SK-MEL-5 (cell line): ENCODE results near the gene ACE. TPM values are rescaled to one million over a fixed set of nuclear protein-coding genes. Genes with fewer than 3 reads are reported as not detected.
A peak's percentile ranks its signal among the peaks of the same experiment; 100 is the strongest.
"Not testable (repeated sequence)": the region's sequence is repeated elsewhere in the genome, so short reads cannot be mapped to it uniquely, and the experiment has no call there.

Source experiments
- DNase-seq: peaks from one replicate; pipeline ENCODE4 v3.0.0-alpha.2; 2016; ENCODE audit warnings: low read depth, low spot score
- in situ Hi-C: cut with HindIII; loops from 2 replicates; pipeline ENCODE4 v1.10.0; 2016; ENCODE audit warnings: low sequenced_read_pairs, high pct_unique_total_duplicates, low pct_unique_long_range_greater_than_20kb
- total RNA-seq: library from RNA; depleted of rRNA; stranded (reverse); fragments of >200 nt; shearing (Covaris generic); gene quantifications from 2 replicates; pipeline ENCODE4 v1.2.3, GENCODE V29; 2014

ACE gene
- total RNA-seq, 1 experiment from 2014 or later = 0.08 TPM

DNA sequence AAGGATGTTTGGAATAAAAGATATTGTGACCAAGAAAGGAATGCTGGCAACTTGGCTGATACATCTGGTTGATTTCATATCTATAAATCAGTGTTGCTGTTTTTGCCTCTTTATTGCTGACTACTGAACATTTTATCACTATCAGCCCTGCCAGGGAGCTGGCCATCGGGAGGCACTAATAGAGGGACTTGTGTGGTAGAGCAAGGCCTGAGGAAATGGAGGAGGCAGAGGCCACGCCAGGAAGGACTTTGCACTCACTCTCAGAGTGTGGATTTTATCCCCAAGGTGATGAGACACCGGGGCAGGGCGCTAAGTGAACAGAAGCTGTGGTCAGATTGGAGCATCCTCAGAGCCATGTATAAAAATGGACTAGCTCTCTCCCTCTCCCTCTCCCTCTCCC is 21.4 kb upstream of the ACE start:
- in situ Hi-C loops = no loop called here
- DNase-seq = no peak

DNA sequence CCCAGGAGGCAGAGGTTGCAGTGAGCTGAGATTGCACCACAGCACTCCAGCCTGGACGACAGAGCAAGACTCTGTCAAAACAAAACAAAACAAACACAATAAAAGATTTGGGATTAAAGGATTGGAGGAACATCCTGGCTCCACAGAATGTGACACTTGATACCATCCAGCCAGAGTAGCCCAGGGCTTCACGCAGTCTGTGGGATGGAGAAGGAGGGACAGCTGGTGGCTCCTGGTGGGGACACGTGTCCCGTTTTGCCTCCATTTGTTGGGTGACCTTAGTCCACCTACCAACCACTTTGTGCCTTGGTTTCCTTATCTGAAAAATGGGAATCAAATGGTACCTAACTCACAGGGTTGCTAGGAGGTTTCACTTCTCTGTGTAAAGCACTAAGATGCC is 18.4 kb upstream of the ACE start:
- in situ Hi-C loops = no loop called here
- DNase-seq = no peak

DNA sequence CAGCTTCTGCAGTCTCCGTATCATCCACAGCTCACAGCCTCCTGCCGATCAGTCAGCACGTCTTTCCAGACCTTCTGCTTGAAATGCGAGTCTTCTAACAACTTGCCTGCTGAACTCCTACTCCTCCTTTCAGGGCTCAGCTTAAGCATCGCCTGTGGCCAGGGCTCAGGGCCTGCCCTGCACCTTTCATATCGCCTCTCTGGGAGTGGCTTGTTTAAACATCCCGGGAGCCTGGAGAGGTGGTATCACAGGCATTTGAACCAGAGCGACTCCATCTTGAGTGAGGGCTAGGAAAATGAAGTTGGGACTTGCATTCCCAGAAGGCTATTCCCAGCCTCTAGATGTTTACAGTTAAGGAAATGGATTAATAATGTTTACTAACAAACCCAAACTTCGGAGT is 16.8 kb upstream of the ACE start:
- in situ Hi-C loops = no loop called here
- DNase-seq = no peak

DNA sequence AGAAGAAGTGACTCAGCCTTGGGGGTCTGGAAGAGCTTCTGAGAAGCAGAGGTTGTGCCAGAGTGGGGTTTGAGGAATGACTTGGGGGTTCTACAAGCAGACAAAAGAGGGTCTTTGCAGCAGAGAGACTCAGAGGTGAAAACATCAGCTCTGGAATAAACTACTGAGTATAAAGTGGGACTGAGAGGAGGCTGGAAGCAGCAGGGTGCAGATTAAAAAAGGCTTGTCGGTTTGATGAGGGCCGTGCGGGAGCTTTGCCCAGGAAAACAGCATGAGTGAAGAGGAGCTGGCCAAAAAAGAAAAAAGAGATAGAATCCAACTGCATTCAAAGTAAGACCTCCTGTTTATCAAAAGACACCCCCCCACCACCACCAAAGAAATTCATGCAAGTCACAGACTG is 13.1 kb upstream of the ACE start:
- DNase-seq = no peak
- in situ Hi-C loops = no loop called here

DNA sequence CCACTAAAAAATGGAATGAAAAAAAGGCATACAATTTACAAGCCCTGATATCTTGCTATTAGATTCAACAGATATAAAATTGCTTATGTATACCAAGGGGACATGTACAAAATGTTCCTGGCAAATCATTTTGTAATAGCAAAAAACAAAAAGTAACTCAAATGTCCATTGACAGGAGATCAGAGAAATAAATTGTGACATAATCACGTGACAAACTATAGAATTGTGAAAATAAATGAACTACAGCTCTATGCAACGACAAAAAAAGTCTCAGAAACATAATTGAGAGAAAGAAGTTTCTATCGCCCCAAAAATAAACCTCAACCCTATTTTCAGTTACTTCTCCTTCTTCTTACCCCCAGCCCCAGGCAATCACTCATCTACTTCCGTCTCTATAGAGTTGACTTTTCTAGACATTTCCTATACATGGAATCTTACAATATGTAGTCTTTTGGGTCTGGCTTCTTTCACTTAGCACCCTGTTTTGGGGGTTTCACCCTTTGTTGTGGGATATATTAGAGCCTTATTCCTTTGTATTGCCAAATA is 12.1 kb upstream of the ACE start:
- no peak for DNase-seq
- in situ Hi-C loops = no loop called here

DNA sequence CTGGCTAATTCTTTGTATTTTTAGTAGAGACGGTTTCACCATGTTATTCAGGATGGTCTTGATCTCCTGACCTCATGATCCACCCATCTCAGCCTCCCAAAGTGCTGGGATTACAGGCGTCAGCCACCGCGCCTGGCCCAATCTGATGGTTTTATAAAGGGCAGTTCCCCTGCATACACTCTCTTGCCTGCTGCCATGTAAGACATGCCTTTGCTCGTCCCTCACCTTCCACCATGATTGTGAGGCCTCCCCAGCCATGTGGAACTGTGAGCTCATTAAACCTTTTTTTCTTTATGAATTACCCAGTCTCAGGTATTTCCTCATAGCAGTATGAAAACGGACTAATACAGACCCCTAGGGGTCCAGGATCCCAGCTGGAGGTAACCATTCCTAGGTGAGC is 8.8 kb upstream of the ACE start:
- in situ Hi-C loops, DNase-seq: not testable (repeated sequence)

DNA sequence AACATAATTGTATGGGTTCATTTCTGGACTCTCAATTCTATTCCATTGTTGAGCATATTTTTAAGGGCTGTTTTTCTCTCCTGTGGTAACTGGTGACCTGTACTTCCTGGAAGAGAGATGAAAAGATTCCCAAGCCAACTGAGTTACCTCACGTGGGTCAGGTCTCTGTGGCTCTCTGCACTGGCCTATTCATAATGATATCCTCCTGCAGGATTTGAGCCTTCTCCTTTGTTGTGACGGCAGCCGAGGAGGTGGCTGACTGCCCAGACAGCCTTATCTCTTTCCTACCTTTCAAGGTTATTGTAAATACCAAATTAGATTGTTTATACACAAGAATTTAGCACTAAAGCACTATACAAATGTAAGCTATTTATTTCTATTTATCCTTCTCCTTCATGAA is 2.7 kb upstream of the ACE start:
- peak; percentile 35 for DNase-seq
- in situ Hi-C loops = no loop called here

DNA sequence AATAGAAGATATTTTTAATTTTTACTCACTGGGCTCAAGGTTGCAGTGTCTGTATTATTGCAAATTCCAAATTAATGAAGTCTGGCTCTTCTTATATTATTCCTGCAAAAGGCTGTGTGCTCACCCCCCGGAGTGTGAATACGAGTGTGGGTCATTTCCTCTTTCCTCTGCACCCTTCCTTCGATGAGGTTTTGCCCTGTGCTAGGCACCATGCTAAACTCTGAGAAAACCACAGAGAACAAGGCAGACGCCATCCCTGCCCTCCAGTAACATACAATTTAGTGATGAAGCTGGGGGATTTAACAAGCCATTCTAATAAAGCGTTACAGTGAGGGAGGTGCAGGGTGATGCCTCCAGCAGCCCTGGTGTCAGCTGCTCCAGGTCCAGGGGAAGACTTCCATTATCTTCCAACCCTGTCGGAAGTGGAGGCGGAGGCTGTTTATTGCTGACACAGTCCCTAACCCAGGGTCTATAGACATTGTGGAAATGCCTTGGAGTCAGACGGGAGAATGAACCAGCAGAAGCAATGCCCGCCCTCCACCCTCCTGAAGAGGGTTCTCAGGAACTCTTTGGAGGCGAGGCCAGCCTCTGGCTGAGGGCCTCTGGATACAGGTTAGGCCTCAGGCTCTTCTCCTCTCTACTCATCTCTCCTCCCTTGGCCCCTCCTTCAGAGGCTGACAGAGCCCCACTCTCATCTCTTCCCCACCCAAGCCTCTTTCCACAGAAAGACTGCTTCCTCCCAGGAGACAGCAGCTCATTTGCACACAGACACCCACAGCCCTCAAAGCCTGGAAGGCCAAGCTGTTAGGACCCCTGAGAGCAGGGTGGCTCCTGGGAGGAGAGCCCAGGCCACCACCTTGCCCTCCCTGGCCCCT is 2.0 kb upstream of the ACE start:
- no peak for DNase-seq
- in situ Hi-C loops = no loop called here

DNA sequence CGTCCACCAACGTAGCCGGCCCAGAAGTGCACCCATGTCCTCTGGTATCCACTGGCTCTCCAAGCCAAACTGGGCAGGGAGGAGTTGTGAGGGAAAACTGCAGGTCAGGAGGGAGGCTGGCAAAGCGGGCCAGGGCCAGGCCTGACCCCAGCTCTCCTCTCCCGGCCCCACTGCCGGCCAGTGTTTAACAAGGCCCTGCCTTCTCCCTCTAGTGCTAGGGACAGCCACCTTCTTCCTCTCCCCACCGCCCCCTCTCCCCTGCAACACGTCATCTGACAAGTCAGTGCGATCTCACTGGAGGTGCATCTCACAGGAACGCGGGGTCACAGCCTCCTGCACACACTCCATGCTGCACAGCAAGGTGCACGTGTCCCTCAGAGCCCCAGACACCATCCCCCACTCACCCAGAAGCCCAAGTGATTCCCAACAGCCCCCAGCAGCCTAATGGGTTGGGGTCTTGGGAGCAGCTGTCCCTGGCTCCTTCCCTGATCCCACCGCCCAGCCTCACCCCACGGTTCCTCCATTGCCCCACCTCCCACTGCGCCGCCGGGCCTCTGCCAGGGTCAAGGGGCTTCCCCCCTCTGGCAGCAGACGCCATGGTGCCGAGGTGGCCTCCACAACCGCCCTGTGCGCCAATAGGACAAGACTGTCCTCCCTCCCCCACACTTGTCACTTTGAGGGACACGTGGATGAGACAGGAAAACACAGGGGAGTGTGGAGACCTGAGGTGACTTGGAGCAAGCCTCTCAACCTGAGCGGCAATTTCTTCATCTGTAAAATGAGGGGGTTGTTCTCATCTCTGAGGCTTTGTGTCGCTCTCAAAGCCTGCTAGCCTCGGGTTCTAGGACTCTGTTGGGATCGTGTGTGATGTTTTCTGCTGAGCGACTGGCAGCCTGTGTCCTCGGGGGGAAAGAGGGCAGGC is 1.1 kb upstream of the ACE start:
- in situ Hi-C loops = no loop called here
- DNase-seq = no peak

DNA sequence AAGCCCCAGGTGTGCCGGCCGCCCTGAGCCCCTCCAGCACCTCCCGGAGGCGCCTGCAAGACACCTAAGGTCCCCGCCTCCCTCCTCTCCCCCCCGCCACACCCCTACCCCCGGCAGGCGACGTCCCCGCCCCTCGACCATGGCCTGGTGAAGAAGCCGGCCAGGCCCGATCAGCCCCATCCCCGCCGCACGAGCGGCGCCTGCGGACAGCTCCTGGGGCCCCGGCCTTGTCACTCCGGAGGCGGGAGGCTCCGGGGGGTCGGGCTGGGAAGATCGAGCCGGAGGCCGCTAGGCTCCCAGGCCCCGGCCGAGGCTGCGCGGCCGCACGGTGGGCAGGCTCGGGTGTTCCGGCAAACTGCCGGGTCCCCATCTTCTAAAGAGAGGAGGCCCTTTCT is 405 bp upstream of the ACE start:
- in situ Hi-C loops = no loop called here

DNA sequence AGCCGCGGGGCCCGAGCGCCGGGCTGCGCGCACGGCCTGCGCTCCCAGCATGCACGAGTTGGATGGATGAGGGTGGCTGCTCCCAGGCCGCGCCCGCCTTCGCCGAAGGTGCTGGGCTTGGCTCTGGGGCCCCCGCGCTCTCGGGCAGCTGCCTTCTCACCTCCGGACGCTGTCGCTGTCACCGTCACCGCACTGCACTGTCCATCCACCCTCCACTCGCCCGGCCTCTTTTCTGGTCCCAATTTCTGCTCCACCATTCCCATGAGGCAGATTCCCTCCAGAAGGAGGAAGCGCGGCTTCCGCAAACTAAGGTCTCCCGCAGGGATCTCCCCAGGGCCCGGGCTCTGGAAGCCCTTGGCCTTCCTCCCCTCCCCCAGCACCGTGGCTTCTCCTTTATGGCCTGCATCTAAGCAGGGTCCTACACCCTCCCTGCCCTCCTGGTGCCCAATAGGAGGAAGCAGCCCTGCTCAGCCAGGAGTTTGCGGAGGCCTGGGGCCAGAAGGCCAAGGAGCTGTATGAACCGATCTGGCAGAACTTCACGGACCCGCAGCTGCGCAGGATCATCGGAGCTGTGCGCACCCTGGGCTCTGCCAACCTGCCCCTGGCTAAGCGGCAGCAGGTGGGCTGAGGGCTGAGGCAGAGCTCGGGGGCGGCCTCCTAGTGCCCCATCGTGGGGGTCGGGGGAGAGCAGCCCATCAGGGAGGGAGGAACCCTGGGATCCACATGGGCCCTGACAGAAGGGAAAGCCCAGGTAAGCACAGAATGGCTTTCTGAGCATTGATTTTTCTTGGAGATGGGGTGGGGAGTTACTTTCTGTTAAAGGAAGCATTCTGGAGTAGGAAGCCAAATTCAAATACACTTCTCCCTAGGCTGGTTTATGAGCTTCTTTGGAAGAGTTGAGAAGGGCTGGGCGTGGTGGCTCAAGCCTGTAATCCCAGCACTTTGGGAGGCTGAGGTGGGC is 899 bp downstream of the ACE start:
- in situ Hi-C loops = no loop called here
- DNase-seq = no peak

More for the DNA sequence above, 405 bp upstream of the ACE start:
- no peak for DNase-seq

DNA sequence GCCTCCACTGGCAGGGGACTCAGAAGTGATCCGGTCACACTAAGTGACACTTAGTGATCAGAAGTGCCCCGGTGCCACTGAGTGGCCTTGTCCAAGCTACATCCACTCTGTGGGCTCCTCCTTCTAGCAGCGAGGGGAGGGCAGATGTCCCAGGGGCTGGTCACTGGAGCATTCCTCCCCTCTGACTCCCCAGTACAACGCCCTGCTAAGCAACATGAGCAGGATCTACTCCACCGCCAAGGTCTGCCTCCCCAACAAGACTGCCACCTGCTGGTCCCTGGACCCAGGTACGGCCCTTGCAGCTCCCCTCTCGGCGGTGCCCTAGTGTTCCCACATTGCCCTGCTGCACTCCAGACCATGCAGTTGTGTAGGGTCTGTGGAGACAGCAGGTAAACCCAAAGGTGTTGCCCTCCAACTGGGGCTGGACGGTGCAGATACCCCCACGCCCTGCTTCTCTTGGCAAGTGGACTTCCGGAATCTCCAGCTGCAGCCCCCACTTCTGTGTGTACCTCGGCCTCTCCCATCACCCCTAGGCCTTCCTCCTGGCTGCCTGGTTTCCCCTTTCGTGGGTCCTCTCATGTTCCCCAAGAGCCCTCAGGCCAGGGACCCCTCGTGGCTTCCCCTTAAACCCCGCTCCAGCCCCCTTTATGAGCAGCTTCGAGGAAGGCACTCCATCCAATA is 2.1 kb downstream of the ACE start:
- peak; percentile 82 for DNase-seq
- in situ Hi-C loops = no loop called here

DNA sequence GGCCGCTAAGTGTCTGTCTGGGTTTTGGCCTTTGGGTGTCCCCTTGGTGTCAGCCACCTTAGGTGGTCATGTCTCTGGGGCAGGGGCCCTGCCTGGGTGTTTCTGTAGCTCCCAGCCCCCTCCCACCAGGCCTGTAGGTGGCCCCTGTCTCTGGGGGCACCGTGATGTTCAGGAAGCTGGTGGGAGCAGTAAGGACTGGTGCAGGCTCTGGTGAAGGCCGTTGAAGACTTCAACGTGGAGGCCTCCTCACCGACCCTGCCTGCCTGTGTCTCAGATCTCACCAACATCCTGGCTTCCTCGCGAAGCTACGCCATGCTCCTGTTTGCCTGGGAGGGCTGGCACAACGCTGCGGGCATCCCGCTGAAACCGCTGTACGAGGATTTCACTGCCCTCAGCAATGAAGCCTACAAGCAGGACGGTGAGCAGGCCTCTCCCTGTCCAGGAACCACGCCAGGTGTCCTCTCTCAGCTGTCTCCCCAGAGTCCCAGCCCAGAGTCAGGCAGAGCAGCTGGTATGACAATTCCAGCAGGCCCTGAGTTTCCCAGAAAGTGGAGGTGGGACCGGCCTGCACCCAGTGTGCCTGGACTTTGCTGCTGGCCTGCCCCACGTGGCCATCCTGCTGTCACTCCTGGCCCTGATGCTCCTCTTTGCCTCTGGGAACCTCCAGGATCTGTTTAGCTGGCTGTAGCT is 2.8 kb downstream of the ACE start:
- in situ Hi-C loops = no loop called here
- DNase-seq = no peak

DNA sequence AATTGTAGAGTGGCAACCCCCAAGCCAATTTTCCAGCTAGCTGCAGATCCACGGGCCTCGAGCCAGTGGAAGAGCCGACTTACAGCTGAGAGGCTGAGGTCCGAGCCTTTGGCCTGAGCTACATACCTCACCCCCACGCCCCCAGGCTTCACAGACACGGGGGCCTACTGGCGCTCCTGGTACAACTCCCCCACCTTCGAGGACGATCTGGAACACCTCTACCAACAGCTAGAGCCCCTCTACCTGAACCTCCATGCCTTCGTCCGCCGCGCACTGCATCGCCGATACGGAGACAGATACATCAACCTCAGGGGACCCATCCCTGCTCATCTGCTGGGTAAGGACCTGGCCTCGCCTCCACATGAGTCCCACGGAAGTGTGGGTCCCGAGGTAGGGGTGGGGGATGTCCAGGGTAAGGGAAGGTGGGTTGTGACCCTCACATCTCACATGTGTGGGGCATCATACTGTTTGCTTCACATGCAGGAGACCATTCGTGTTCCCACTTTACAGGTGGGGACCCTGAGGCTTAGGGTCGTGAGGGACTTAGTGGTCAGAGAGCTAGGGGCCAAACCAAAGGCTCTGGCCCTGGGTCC is 3.4 kb downstream of the ACE start:
- DNase-seq = no peak
- in situ Hi-C loops = no loop called here

DNA sequence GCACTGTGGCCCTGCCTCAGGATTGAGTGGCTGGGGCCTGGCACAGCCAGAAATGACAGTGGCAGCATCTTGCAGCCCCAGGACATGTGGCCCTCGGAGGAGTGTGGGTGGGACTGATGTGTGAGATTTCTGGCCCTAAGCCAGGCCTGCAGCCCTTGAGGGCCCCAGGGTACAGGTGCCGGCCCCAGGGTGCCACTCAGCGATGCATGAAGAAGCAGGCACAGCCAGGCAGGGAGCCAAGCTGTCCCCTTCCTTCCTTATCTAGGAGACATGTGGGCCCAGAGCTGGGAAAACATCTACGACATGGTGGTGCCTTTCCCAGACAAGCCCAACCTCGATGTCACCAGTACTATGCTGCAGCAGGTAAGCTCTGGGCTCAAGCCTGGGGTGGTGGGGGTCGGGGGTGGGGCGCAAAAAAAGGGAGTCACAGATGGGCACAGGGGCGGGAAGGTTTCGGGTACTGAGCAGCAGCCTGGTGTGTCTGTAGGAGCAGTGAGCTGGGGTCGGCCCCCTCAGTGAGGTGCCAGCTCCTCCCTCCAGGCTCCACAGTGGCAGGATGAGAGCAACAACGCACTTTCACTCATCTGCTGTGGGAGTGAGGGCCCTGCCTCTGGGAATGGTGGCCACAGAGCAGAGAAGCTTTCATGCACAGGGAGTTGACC is 4.1 kb downstream of the ACE start:
- no peak for DNase-seq
- in situ Hi-C loops = no loop called here

DNA sequence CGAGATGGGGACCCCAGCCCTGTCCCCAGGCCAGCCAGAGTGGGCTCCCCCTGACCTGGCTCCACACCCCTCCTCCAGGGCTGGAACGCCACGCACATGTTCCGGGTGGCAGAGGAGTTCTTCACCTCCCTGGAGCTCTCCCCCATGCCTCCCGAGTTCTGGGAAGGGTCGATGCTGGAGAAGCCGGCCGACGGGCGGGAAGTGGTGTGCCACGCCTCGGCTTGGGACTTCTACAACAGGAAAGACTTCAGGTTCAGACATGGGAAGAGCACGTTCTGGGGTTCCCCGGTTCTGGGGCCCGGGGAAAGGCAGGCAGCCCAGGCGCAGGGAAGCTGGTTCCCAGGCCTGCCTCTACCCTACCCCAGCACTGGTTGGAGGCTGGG is 4.6 kb downstream of the ACE start:
- in situ Hi-C loops = no loop called here
- no peak for DNase-seq
